Measurements from ENCODE around the gene PCGF5.

Gene PCGF5

GRCh38 chr10:91229683-91230082 lies 9.2 kb downstream of the PCGF5 start:
- H3K4me3 ChIP-seq (ENCODE audit: low read depth, low read length) = no peak overlapping the region
- ChIA-PET POLR2A (no interaction called here), CTCF (interaction anchor here (1.9 kb wide), 1 partner anchor 9 kb away, joined by 5 read pairs; the partner anchor contains the start of gene PCGF5)
- DNase-seq (ENCODE audit: low read depth, low spot score) = no peak
- no peak for TF ChIP-seq CTCF (IDR thresholded peaks at IDR 0.05; ENCODE audit: insufficient read depth, low read length, missing control alignments)

GRCh38 chr10:91238191-91238590 lies 17.7 kb downstream of the PCGF5 start:
- TF ChIP-seq CTCF (IDR thresholded peaks at IDR 0.05; ENCODE audit: insufficient read depth, low read length, missing control alignments) = no peak
- ChIA-PET POLR2A (no interaction called here), CTCF (interaction anchor here (1.1 to 2.7 kb wide), 3 partner anchors 13 to 328 kb away, joined by 4 to 14 read pairs (median 8); no protein-coding TSS in a partner anchor)
- no peak overlapping the region for H3K4me3 ChIP-seq (ENCODE audit: low read depth, low read length)
- DNase-seq (ENCODE audit: low read depth, low spot score) = no peak

- no peak overlapping the region for H3K4me3 ChIP-seq (ENCODE audit: low read depth, low read length)
- no peak for DNase-seq (ENCODE audit: low read depth, low spot score)
- CTCF ChIA-PET = interaction anchor here (0.9 to 2.7 kb wide), 5 partner anchors 9 to 328 kb away, joined by 3 to 14 read pairs (median 5); no protein-coding TSS in a partner anchor
- TF ChIP-seq CTCF (IDR thresholded peaks at IDR 0.05; ENCODE audit: insufficient read depth, low read length, missing control alignments) = no peak
- POLR2A ChIA-PET = no interaction called here
Observed at GRCh38 chr10:91239789-91240188, 19.3 kb downstream of the PCGF5 start.

- CTCF ChIA-PET = interaction anchor here (0.9 to 2.8 kb wide), 2 partner anchors 8 to 206 kb away, joined by 3 to 13 read pairs; no protein-coding TSS in a partner anchor
- no peak for DNase-seq (ENCODE audit: low read depth, low spot score)
- POLR2A ChIA-PET = no interaction called here
- no peak overlapping the region for H3K4me3 ChIP-seq (ENCODE audit: low read depth, low read length)
- no peak for TF ChIP-seq CTCF (IDR thresholded peaks at IDR 0.05; ENCODE audit: insufficient read depth, low read length, missing control alignments)
Observed at GRCh38 chr10:91242940-91243339, 22.5 kb downstream of the PCGF5 start.

GRCh38 chr10:91247360-91248111 lies 27.1 kb downstream of the PCGF5 start:
- ChIA-PET CTCF (interaction anchor here (0.8 to 7.7 kb wide), 9 partner anchors 37 to 368 kb away, joined by 3 to 183 read pairs (median 52); no protein-coding TSS in a partner anchor), POLR2A (interaction anchor here (0.8 kb wide), 1 partner anchor 318 kb away, joined by 4 read pairs; no protein-coding TSS in a partner anchor)
- peak; percentile 12 for DNase-seq (ENCODE audit: low read depth, low spot score)
- TF ChIP-seq CTCF (IDR thresholded peaks at IDR 0.05; ENCODE audit: insufficient read depth, low read length, missing control alignments) = no peak
- no peak overlapping the region for H3K4me3 ChIP-seq (ENCODE audit: low read depth, low read length)

- TF ChIP-seq CTCF (IDR thresholded peaks at IDR 0.05; ENCODE audit: insufficient read depth, low read length, missing control alignments) = no peak
- no peak for DNase-seq (ENCODE audit: low read depth, low spot score)
- ChIA-PET CTCF (interaction anchor here (0.7 to 7.7 kb wide), 26 partner anchors 8 to 373 kb away, joined by 3 to 183 read pairs (median 8); partner anchors contain the start of gene ANKRD1), POLR2A (no interaction called here)
- H3K4me3 ChIP-seq (ENCODE audit: low read depth, low read length) = no peak overlapping the region
Observed at GRCh38 chr10:91249700-91250099, 29.2 kb downstream of the PCGF5 start.

All from AG04449 (cell line).